ENCODE measurements around the gene KLK14. TPM values are rescaled to one million over a fixed set of nuclear protein-coding genes. Genes with fewer than 3 reads are reported as not detected.

Gene KLK14
- total and polyA plus RNA-seq, 2 of the 8 experiments (the other 6 are each of a cell fraction or from before 2014, with no cell fraction given): 0.09 to 1.2 TPM

DNA sequence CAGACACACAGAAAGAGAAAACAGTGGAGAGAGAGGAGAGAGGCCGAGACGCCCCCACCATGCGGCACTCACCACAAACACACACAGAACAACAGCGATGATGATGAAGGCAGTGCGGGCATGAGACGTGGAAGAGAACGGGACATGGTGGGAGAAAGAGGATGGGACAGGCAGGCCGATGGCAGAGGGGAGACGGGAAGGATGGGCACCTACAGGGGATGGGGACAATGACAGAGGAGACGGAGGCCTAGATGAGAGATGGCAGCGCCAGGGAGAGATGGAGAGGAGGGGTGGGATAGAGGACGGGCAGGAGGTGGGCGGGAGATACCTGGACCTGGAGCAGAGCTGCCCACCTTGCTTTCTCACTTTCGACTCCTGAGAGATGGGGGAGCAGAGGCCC, 1.1 kb upstream of the KLK14 start:
- Histone ChIP-seq H3K4me3 (ENCODE audit: extremely low read depth in 1 of 4, insufficient read depth in 2 of 4, low read depth in 3 of 4, low read length in 4 of 4) (no peak overlapping the region), H4K91ac (replicated peaks; ENCODE audit: insufficient read length, low read length) (no peak overlapping the region), H2BK12ac (ENCODE audit: low read depth, low read length) (peak overlapping the region; percentile 92; the same call in 1 of the 2 replicates), H4K5ac (ENCODE audit: insufficient read length, low read depth, low read length) (no peak overlapping the region), H3K36me3 (ENCODE audit: control insufficient read depth in 2 of 4, insufficient read depth in 4 of 4, low read length in 3 of 4) (no peaks in the 10 kb centered on the region), H2BK20ac (ENCODE audit: low read length) (no peak overlapping the region), H3K4me1 (replicated peaks in 1 of 4; ENCODE audit: control insufficient read depth in 3 of 4, insufficient read depth in 4 of 4, low read length in 3 of 4) (peaks cover 0 to 4% (median 2%) of the 10 kb centered on the region in 4 experiments; a peak in 2 of 7 replicates), H3K14ac (ENCODE audit: insufficient read length) (no peak overlapping the region), H3K4me2 (ENCODE audit: insufficient read depth in 1 of 2, low read depth in 2 of 2, low read length in 2 of 2) (no peak overlapping the region), H2AFZ (ENCODE audit: low read length) (no peak overlapping the region), H2BK5ac (ENCODE audit: low read depth, low read length) (no peak overlapping the region; the same call in 1 of the 2 replicates), H3K4ac (replicated peaks; ENCODE audit: insufficient read length, low read depth, low read length) (no peak overlapping the region), H2BK120ac (replicated peaks; ENCODE audit: low read depth, low read length) (no peak overlapping the region), H3K56ac (replicated peaks; ENCODE audit: insufficient read length, low read depth, low read length) (no peak overlapping the region), H3K79me2 (ENCODE audit: control insufficient read depth in 1 of 2, insufficient read depth in 2 of 2, low read length in 2 of 2) (no peaks in the 10 kb centered on the region), H2AK5ac (ENCODE audit: low read depth, low read length) (no peak overlapping the region), H3K9me3 (ENCODE audit: insufficient read depth in 2 of 2, low read depth in 1 of 2, low read length in 1 of 2) (no peaks in the 10 kb centered on the region), H3K27me3 (replicated peaks in 1 of 4; ENCODE audit: control insufficient read depth in 3 of 4, extremely low read depth in 1 of 4, insufficient read depth in 3 of 4, low read length in 3 of 4) (no peaks in the 10 kb centered on the region), H3K79me1 (ENCODE audit: low read depth, low read length) (no peaks in the 10 kb centered on the region), H2BK15ac (ENCODE audit: low read length) (no peak overlapping the region), H3K9ac (replicated peaks in 1 of 4; ENCODE audit: extremely low read depth in 1 of 4, low read depth in 3 of 4, low read length in 3 of 4) (no peak overlapping the region), H3K23me2 (ENCODE audit: low read depth, low read length) (no peaks in the 10 kb centered on the region), H4K20me1 (replicated peaks in 1 of 2; ENCODE audit: control insufficient read depth in 1 of 2, insufficient read depth in 2 of 2, low read length in 2 of 2) (no peaks in the 10 kb centered on the region), H3K18ac (ENCODE audit: extremely low read depth, low read length) (no peak overlapping the region), H4K8ac (ENCODE audit: extremely low read depth, insufficient read depth, low read length) (no peak overlapping the region), H3K27ac (ENCODE audit: low read depth, low read length) (no peak overlapping the region), H3K23ac (ENCODE audit: insufficient read length) (no peak overlapping the region)
- FAIRE-seq: no peak
- 78% methylated on average over 13 of the region's 14 CpGs; no CpG with 5 or more reads in 1 of the 2 experiments for WGBS, 2 experiments (ENCODE audit: extremely low coverage in 1 of 2, insufficient coverage in 1 of 2, insufficient read length in 1 of 2, insufficient replicate concordance in 2 of 2, low coverage in 1 of 2, low lambda C conversion rate in 2 of 2, missing lambda C conversion rate in 1 of 2)
- CTCF ChIA-PET (ENCODE audit: partially characterized antibody): interaction anchor here (4.6 kb wide), 1 partner anchor 12 kb away, joined by 21 read pairs; no protein-coding TSS in a partner anchor
- POLR2A ChIA-PET (ENCODE audit: partially characterized antibody): no interaction called here
- no peak for DNase-seq (ENCODE audit: low read depth in 1 of 2, low spot score in 2 of 2)
- TF ChIP-seq TAF7 (optimal IDR thresholded peaks at IDR 0.05; ENCODE audit: borderline replicate concordance, low read depth, low read length): no peak
- TF ChIP-seq CBX5 (IDR thresholded peaks at IDR 0.05; ENCODE audit: low read depth, low read length): no peak
- TF ChIP-seq BRCA1 (IDR thresholded peaks at IDR 0.05; ENCODE audit: low read depth, low read length): no peak
- no peak for TF ChIP-seq EGR1 (IDR thresholded peaks at IDR 0.05; ENCODE audit: borderline replicate concordance, low read depth, low read length)
- TF ChIP-seq CTBP2 (IDR thresholded peaks at IDR 0.05; ENCODE audit: borderline replicate concordance, insufficient read depth, insufficient read length, low read length): no peak
- TF ChIP-seq NANOG (IDR thresholded peaks at IDR 0.05; ENCODE audit: insufficient read depth, low read depth, low read length, poor library complexity, severe bottlenecking): no peak
- TF ChIP-seq SAP30 (IDR thresholded peaks at IDR 0.05; ENCODE audit: insufficient read depth, insufficient replicate concordance, low read length): no peak
- no peak for TF ChIP-seq SIX5 (IDR thresholded peaks at IDR 0.05; ENCODE audit: low read depth, low read length)
- TF ChIP-seq JUND (IDR thresholded peaks at IDR 0.05; ENCODE audit: low read length): no peak
- no peak for TF ChIP-seq GTF2F1 (IDR thresholded peaks at IDR 0.05; ENCODE audit: borderline replicate concordance, low read depth, low read length)
- TF ChIP-seq, protein P1, sequence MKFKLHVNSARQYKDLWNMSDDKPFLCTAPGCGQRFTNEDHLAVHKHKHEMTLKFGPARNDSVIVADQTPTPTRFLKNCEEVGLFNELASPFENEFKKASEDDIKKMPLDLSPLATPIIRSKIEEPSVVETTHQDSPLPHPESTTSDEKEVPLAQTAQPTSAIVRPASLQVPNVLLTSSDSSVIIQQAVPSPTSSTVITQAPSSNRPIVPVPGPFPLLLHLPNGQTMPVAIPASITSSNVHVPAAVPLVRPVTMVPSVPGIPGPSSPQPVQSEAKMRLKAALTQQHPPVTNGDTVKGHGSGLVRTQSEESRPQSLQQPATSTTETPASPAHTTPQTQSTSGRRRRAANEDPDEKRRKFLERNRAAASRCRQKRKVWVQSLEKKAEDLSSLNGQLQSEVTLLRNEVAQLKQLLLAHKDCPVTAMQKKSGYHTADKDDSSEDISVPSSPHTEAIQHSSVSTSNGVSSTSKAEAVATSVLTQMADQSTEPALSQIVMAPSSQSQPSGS (IDR thresholded peaks at IDR 0.05; ENCODE audit: low read length): no peak
- TF ChIP-seq CHD1 (IDR thresholded peaks at IDR 0.05; ENCODE audit: low read depth, low read length): no peak
- no peak for TF ChIP-seq ASH2L (IDR thresholded peaks at IDR 0.05; ENCODE audit: low read length)
